DND-41 (cell line): ENCODE measurements around the gene ITM2C.

Experiments
- EZH2 ChIP-seq: IDR thresholded peaks from 3 replicates; pipeline ENCODE4 v1.6.1; 2012; ENCODE audit warnings: borderline replicate concordance, low read depth, mild to moderate bottlenecking, moderate library complexity, low read length, inconsistent platforms; ENCODE audit not compliant: severe bottlenecking
- TF ChIP-seq, protein P1 (sequence below): IDR thresholded peaks from 2 replicates; pipeline ENCODE4 v1.5.1; 2012; ENCODE audit warnings: borderline replicate concordance, low read length, moderate library complexity, mild to moderate bottlenecking; ENCODE audit not compliant: poor library complexity, severe bottlenecking; ENCODE audit errors: extremely low read depth

DNA sequence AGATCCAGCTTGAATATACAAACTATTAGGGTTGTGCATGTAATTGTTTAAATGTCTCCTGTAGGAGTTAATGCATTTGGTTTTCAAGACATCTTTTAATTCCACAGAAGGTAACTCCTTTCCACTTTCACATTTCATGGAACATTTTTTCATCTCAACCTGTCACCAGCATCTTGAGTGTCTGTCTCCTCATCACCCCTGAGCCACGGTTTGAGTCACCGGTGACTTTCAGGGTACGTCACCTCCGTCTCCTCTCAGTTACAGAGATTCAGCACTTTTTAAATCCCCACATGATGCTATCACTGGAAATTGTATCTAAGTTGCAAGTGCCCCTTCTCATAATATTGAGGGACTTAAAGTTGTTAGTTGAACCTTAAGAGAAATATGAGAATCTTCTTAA is 35.0 kb downstream of the ITM2C start:
- TF ChIP-seq, protein P1, sequence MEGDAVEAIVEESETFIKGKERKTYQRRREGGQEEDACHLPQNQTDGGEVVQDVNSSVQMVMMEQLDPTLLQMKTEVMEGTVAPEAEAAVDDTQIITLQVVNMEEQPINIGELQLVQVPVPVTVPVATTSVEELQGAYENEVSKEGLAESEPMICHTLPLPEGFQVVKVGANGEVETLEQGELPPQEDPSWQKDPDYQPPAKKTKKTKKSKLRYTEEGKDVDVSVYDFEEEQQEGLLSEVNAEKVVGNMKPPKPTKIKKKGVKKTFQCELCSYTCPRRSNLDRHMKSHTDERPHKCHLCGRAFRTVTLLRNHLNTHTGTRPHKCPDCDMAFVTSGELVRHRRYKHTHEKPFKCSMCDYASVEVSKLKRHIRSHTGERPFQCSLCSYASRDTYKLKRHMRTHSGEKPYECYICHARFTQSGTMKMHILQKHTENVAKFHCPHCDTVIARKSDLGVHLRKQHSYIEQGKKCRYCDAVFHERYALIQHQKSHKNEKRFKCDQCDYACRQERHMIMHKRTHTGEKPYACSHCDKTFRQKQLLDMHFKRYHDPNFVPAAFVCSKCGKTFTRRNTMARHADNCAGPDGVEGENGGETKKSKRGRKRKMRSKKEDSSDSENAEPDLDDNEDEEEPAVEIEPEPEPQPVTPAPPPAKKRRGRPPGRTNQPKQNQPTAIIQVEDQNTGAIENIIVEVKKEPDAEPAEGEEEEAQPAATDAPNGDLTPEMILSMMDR, result no peak
- TF ChIP-seq EZH2, result no peak
